ENCODE results near the gene ASB17. TPM values are rescaled to one million over a fixed set of nuclear protein-coding genes. Genes with fewer than 3 reads are reported as not detected.
"Not testable (repeated sequence)": the region's sequence is repeated elsewhere in the genome, so short reads cannot be mapped to it uniquely, and the experiment has no call there.

Gene ASB17
- total RNA-seq = not detected

- Mint-ChIP-seq H3K36me3 (ENCODE audit: insufficient read depth) (no peaks in the 10 kb centered on the region), H3K4me3 (no peak within 1 kb of the TSS), H3K27me3 (ENCODE audit: low read depth) (peaks cover 6% of the 10 kb centered on the region), H3K4me1 (ENCODE audit: low read depth) (no peaks in the 10 kb centered on the region), H3K9me3 (no peaks in the 10 kb centered on the region)
- DNase-seq (no peak), ATAC-seq (no peak)
Measured at GRCh38 chr1:75932304-75932703, at the start of gene ASB17. Gene ASB17, minus strand, starts transcription at chr1:75932404. Its CDS starts 113 bp downstream, at chr1:75932291.

DNA sequence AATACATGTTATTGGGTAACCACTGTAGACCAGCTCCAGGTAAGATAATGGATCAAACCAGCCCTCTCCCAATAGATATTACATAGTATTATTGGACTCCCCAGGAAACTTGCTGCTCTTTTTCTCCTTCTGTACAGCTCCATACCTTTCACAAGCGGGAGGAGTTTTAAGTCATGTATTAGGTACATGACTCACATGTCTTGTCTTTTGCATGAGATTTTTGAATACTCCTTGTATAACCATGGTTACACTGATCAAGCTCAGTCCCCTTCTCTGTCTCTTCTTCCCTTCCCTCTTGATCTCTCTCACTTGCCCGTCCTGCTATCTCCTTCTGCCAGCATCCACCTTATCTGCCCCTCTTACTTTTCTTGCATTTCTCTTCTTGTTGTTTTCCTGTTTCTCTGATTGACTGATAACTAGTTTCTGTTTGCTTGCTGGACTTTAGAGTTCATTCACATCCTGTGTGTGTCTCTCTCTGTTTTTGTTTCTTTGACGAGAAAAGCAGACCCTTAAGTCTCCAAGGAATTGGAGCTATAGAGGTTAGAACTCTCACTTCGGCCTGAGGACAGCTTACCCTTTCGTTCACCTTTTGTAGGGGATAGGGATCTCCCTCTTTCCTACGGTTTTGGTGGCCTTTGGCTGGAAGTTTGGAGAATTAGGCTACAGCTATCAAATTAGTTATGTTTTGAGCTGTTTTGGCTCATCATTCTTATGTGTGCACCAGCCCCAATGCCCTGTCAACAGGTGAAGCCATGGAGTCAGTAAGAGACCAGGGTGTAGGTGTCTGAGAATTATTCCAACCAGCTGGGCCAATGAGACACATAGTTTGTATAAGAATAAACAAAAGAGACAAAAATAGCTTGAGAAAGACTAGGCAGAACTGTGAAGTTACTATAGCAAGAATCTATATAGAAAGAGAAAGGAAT lies 49.0 kb upstream of the ASB17 start:
- ATAC-seq = no peak
- Mint-ChIP-seq H3K27me3 (ENCODE audit: low read depth) (no peaks in the 10 kb centered on the region), H3K9me3 (peaks cover 8% of the 10 kb centered on the region), H3K4me1 (ENCODE audit: low read depth) (no peaks in the 10 kb centered on the region), H3K4me3 (no peak overlapping the region), H3K36me3 (ENCODE audit: insufficient read depth) (peaks cover 2% of the 10 kb centered on the region)
- DNase-seq = no peak

DNA sequence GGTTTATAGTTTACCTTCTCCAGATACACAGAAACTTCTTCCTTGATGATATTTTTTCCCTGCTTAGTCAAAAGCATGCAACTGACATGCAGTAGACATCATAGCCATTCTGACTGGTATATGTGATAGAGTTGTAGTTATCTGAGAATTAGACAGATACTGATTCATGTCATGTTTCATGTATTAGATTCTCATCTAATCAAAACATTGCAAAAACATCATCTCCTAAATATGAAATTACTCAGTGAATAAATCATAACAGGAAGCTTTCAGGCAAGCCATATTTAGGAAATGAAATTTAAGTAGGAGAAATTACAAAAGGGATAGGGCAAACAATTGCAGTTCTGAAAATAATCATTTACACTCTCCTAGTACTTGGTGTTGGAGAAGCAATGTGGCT lies 38.4 kb upstream of the ASB17 start:
- Mint-ChIP-seq H3K4me3 (no peak overlapping the region), H3K9me3 (no peaks in the 10 kb centered on the region), H3K4me1 (ENCODE audit: low read depth) (no peaks in the 10 kb centered on the region), H3K27me3 (ENCODE audit: low read depth) (peaks cover 8% of the 10 kb centered on the region), H3K36me3 (ENCODE audit: insufficient read depth) (no peaks in the 10 kb centered on the region)
- no peak for ATAC-seq
- no peak for DNase-seq

DNA sequence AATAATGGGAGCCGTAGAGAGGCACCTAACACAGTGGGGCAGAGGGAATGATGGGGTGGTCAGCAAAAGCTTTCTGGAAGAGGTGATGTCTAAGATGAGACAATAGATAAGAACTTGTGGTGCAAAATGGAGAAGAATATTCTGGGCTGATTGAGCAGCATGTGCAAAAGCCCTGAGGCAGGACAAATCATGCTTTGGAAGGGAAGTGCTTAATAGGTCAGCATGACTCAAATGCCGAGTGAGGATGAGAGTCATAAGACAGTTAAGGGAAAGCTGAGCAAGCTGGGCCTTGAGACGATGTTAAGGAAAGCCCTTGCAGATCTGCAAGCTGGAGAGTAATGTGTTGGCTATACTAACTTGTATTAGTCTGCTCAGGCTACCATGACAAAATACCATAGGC lies 37.3 kb upstream of the ASB17 start:
- H3K27me3 Mint-ChIP-seq (ENCODE audit: low read depth) = peaks cover 5% of the 10 kb centered on the region
- H3K4me3 Mint-ChIP-seq = no peak overlapping the region
- no peaks in the 10 kb centered on the region for H3K4me1 Mint-ChIP-seq (ENCODE audit: low read depth)
- H3K9me3 Mint-ChIP-seq = no peaks in the 10 kb centered on the region
- H3K36me3 Mint-ChIP-seq (ENCODE audit: insufficient read depth) = no peaks in the 10 kb centered on the region
- no peak for ATAC-seq
- DNase-seq = no peak

GRCh38 chr1:75967719-75968118 lies 35.5 kb upstream of the ASB17 start:
- H3K9me3 Mint-ChIP-seq = no peaks in the 10 kb centered on the region
- ATAC-seq (no peak), DNase-seq (no peak)
- peaks cover 5% of the 10 kb centered on the region for H3K27me3 Mint-ChIP-seq (ENCODE audit: low read depth)
- H3K4me1 Mint-ChIP-seq (ENCODE audit: low read depth) = no peaks in the 10 kb centered on the region
- no peak overlapping the region for H3K4me3 Mint-ChIP-seq
- no peaks in the 10 kb centered on the region for H3K36me3 Mint-ChIP-seq (ENCODE audit: insufficient read depth)

DNA sequence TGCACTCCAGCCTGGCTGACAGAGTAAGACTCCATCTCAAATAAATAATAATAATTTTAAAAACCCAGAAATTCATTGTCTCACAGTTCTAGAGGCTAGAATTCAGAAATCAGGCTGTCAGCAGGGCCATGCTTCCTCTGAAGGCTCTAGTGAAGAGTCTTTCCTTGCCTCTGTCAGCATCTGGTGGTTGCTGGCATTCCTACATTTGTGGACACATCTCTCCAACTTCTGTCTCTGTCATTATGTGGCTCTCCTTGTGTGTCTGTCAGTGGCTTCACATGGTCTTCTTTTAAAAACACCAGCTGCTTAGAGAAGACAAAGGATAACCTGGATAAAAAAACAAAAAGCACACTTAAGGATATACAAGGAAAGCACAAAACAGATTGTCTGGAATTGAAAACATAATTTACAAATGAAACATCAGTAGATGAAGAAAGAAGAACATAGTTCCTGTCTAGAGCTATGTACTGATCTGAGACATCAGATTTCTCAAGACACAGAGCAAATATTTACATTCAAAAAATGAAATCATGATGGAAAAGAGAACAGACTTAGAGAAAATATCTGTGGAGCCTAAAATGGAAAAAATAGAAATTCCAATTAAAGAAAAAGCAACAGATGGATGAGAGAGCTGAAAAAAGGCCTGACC lies 32.7 kb upstream of the ASB17 start:
- Mint-ChIP-seq H3K9me3 (no peaks in the 10 kb centered on the region), H3K4me3 (no peak overlapping the region), H3K27me3 (ENCODE audit: low read depth) (peaks cover 3% of the 10 kb centered on the region)

DNA sequence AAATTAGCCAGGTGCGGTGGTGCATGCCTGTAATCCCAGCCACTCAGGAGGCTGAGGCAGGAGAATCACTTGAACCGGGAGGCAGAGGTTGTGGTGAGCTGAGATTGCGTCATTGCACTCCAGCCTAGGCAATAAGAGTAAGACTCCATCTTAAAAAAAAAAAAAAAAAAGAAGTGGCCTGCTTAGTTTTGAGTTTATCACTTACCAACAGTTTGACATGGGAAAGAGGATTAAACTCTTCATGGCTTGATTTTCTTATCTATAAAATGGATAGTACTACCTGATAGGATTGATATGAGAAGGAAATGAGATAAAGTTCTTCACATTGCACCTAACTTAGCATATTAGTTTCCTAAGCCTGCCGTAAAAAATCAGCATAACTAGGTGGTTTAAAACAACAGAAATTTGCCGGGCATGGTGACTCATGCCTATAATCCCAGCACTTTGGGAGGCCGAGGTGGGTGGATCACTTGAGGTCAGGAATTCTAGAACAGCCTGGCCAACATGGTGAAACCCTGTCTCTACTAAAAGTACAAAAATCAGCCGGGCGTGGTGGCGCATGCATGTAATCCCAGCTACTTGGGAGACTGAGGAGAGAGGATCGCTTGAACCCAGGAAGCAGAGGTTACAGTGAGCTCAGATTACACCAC lies 32.0 kb upstream of the ASB17 start:
- ATAC-seq; H3K9me3 Mint-ChIP-seq; H3K27me3 Mint-ChIP-seq (ENCODE audit: low read depth); DNase-seq; H3K36me3 Mint-ChIP-seq (ENCODE audit: insufficient read depth); H3K4me3 Mint-ChIP-seq; H3K4me1 Mint-ChIP-seq (ENCODE audit: low read depth): not testable (repeated sequence)

More for the DNA sequence above, 32.7 kb upstream of the ASB17 start:
- Mint-ChIP-seq H3K4me1 (ENCODE audit: low read depth) (no peaks in the 10 kb centered on the region), H3K36me3 (ENCODE audit: insufficient read depth) (no peaks in the 10 kb centered on the region)
- DNase-seq (no peak), ATAC-seq (no peak)

DNA sequence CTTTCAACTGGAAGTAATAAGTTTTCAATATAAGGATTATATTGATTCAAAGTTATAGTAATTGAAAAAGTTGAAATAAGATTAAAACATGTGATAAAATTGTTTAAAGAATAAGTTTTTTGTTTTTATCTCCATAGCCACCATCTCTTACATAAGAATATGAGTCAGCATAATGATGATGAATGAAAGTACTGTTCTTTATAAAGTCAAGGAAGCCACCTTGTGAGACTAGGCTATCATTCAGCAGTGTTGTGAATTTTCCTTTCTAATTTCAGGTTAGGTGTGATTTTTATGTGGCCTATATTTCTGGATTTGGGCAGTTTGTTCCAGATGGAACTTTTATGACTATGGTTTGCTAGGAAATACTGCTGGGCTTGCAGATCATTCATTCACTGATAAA lies 22.4 kb upstream of the ASB17 start:
- Mint-ChIP-seq H3K9me3 (no peaks in the 10 kb centered on the region), H3K27me3 (ENCODE audit: low read depth) (peaks cover 4% of the 10 kb centered on the region), H3K36me3 (ENCODE audit: insufficient read depth) (no peaks in the 10 kb centered on the region), H3K4me3 (no peak overlapping the region), H3K4me1 (ENCODE audit: low read depth) (no peaks in the 10 kb centered on the region)
- ATAC-seq = no peak
- DNase-seq = no peak

DNA sequence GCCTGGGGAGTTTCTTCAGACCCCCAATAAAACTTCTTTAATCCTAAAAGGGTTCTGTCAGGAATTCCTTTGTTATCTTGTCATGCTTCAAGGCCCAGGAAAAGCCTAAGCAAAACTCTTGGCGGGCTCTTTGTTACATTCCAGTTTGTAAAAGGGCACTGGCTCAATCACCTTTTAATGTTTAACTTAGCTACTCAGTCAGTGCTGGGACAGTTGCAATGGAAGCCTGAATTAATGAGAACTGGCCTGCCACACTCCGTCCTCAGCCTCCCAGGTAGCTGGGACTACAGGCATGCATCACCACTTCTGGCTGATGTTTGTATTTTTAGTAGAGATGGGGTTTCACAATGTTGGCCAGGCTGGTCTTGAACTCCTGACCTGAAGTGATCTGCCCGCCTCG lies 21.3 kb upstream of the ASB17 start:
- ATAC-seq = no peak
- Mint-ChIP-seq H3K9me3 (no peaks in the 10 kb centered on the region), H3K4me1 (ENCODE audit: low read depth) (no peaks in the 10 kb centered on the region)

DNA sequence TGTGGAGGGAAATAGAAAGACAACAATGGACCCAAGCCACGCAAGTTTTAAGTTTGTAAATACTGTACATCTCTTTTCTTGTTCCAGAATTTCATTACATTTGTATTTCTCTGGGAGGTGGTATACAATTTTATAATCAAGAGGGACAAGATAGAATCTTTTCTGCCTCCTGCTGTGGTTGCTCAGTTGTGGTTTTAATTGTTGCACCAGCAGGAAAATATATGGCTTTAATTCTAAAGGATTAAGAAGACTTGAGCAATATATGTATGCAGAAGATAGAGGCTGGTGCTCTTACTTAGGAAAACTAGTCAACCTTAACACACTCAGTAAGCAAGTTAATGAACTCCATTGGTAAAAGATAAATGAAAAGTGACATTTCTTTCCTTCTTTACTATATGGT lies 19.8 kb upstream of the ASB17 start:
- DNase-seq (no peak), ATAC-seq (no peak)
- no peaks in the 10 kb centered on the region for H3K4me1 Mint-ChIP-seq (ENCODE audit: low read depth)
- peaks cover 2% of the 10 kb centered on the region for H3K9me3 Mint-ChIP-seq
- no peaks in the 10 kb centered on the region for H3K27me3 Mint-ChIP-seq (ENCODE audit: low read depth)
- no peak overlapping the region for H3K4me3 Mint-ChIP-seq
- H3K36me3 Mint-ChIP-seq (ENCODE audit: insufficient read depth) = no peaks in the 10 kb centered on the region

More for the DNA sequence above, 21.3 kb upstream of the ASB17 start:
- Mint-ChIP-seq H3K4me3 (no peak overlapping the region), H3K27me3 (ENCODE audit: low read depth) (no peaks in the 10 kb centered on the region), H3K36me3 (ENCODE audit: insufficient read depth) (no peaks in the 10 kb centered on the region)
- no peak for DNase-seq

DNA sequence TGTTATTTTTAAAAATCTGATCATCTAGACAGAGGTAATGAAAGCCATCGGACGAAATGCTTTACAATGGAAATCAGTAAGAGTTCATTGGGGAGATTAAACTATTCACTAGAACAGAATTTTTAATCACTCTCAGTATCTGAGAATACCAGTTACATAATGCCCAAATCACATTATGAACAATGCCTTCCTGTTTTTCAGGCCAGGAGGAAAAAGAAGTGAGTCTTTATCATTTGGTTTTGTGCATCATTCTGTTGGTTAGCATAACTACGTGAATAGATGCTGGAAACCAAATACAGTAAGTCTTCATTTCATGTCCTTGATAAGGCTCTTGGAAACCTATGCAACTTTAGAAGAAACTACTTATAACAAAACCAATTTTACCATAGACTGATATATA lies 18.0 kb upstream of the ASB17 start:
- DNase-seq = no peak
- no peak for ATAC-seq

GRCh38 chr1:75943037-75943436 lies 10.8 kb upstream of the ASB17 start:
- not testable (repeated sequence) for H3K36me3 Mint-ChIP-seq (ENCODE audit: insufficient read depth); DNase-seq; H3K4me3 Mint-ChIP-seq; H3K4me1 Mint-ChIP-seq (ENCODE audit: low read depth); H3K27me3 Mint-ChIP-seq (ENCODE audit: low read depth); ATAC-seq
- H3K9me3 Mint-ChIP-seq = peaks cover 18% of the 10 kb centered on the region

More for the DNA sequence above, 18.0 kb upstream of the ASB17 start:
- Mint-ChIP-seq H3K9me3 (peaks cover 12% of the 10 kb centered on the region), H3K4me3 (no peak overlapping the region), H3K27me3 (ENCODE audit: low read depth) (no peaks in the 10 kb centered on the region), H3K36me3 (ENCODE audit: insufficient read depth) (no peaks in the 10 kb centered on the region), H3K4me1 (ENCODE audit: low read depth) (no peaks in the 10 kb centered on the region)

- ATAC-seq = no peak
- no peak overlapping the region for H3K4me3 Mint-ChIP-seq
- no peak for DNase-seq
- peaks cover 2% of the 10 kb centered on the region for H3K27me3 Mint-ChIP-seq (ENCODE audit: low read depth)
- H3K9me3 Mint-ChIP-seq = peaks cover 4% of the 10 kb centered on the region
- no peaks in the 10 kb centered on the region for H3K4me1 Mint-ChIP-seq (ENCODE audit: low read depth)
- H3K36me3 Mint-ChIP-seq (ENCODE audit: insufficient read depth) = no peaks in the 10 kb centered on the region
Measured at GRCh38 chr1:75937034-75937433, 4.8 kb upstream of the ASB17 start.

GRCh38 chr1:75922698-75923097 lies 9.5 kb downstream of the ASB17 start:
- ATAC-seq (no peak), DNase-seq (no peak)
- Mint-ChIP-seq H3K27me3 (ENCODE audit: low read depth) (peaks cover 6% of the 10 kb centered on the region), H3K4me3 (no peak overlapping the region), H3K4me1 (ENCODE audit: low read depth) (no peaks in the 10 kb centered on the region), H3K9me3 (no peaks in the 10 kb centered on the region), H3K36me3 (ENCODE audit: insufficient read depth) (no peaks in the 10 kb centered on the region)

Data from activated T-cell treated with anti-CD3 and anti-CD28 coated beads, Interleukin-2, amount 50 U/mL, for 4 hours (primary cell).